Smooth muscle cell of the umbilical artery (primary cell): ENCODE results near the gene PER2. TPM values are rescaled to one million over a fixed set of nuclear protein-coding genes. Genes with fewer than 3 reads are reported as not detected.

Source experiments
- total RNA-seq: library from RNA; depleted of rRNA; stranded (reverse); fragments of >200 nt; gene quantifications from 2 replicates; pipeline ENCODE4 v1.2.3, GENCODE V29; 2014

Gene PER2, protein sequence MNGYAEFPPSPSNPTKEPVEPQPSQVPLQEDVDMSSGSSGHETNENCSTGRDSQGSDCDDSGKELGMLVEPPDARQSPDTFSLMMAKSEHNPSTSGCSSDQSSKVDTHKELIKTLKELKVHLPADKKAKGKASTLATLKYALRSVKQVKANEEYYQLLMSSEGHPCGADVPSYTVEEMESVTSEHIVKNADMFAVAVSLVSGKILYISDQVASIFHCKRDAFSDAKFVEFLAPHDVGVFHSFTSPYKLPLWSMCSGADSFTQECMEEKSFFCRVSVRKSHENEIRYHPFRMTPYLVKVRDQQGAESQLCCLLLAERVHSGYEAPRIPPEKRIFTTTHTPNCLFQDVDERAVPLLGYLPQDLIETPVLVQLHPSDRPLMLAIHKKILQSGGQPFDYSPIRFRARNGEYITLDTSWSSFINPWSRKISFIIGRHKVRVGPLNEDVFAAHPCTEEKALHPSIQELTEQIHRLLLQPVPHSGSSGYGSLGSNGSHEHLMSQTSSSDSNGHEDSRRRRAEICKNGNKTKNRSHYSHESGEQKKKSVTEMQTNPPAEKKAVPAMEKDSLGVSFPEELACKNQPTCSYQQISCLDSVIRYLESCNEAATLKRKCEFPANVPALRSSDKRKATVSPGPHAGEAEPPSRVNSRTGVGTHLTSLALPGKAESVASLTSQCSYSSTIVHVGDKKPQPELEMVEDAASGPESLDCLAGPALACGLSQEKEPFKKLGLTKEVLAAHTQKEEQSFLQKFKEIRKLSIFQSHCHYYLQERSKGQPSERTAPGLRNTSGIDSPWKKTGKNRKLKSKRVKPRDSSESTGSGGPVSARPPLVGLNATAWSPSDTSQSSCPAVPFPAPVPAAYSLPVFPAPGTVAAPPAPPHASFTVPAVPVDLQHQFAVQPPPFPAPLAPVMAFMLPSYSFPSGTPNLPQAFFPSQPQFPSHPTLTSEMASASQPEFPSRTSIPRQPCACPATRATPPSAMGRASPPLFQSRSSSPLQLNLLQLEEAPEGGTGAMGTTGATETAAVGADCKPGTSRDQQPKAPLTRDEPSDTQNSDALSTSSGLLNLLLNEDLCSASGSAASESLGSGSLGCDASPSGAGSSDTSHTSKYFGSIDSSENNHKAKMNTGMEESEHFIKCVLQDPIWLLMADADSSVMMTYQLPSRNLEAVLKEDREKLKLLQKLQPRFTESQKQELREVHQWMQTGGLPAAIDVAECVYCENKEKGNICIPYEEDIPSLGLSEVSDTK (N-terminal part only)
- 1.5 and 5.9 TPM in 2 replicates for total RNA-seq

DNA sequence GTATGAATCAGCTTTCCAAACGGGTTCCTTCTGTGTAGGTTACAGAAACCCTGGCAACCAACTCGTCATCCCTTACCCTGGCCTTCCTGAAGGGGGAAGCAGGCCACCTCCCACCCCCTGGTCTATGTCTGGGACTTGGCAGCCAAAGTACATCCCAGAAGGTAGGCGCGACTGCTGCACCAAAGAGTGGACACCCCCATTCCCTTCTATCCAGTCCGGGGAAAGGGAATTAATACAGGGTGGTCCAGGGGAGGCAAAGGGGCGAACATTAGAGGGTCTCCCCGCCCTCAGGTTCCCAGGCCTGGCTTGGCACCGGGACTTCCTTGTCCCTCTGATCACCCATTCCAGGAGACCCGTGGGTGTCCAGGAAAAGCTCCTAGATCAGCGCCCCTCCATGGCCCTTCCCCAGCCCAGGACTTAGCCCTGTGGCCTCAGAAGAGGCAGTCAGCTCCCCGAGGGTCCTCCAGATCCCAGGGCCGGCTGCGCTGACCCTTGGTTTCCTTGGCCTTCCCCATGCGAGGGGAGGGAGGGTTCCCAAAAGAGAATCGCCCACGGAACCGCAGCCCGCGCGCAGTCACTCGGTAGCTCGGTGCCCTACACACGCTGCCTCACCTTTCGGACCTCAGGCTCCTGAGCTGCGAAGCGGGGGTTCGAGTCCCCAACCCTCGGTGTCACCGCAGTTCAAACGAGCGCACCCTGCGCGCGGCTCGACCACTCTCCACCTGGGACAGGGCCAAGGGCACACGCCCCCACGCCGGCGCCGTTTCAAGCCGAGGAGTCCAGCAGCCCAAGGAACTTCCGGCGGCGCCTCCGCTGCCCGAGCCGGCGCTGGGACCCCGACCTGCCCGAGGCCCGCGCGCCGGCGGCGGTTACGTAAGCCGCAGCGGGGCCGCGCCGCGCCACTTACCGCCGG lies at the start of gene PER2:
TSS of gene PER2 (minus strand) at position 874 of the 913 bp plus-strand sequence. CDS start 10,674 bp downstream, outside the sequence.

DNA sequence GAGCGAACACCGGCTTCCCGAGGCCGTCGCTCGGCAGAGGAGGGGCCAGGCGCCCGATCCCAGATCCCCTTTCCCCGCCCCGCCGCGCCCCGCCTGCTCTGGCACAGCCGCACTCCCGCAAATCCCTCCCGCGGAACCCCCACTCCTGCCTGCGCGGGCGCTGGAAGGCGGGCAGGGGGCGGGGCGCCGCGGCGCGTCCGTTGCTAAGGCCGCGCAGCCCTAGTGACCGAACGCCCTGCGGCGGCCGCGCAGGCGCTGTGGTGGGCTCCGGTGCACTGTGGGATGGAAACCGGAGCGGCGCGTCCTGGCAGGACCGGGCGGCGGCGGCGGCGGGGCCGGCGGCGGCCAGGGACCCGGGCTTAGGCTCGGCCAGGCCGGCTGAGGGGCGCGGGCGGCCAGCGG lies 31.8 kb upstream of the PER2 start, which contains the start of gene TRAF3IP1:
TSS of gene TRAF3IP1 (plus strand) at position 273 of the 402 bp plus-strand sequence. CDS start 145 bp downstream, outside the sequence.

DNA sequence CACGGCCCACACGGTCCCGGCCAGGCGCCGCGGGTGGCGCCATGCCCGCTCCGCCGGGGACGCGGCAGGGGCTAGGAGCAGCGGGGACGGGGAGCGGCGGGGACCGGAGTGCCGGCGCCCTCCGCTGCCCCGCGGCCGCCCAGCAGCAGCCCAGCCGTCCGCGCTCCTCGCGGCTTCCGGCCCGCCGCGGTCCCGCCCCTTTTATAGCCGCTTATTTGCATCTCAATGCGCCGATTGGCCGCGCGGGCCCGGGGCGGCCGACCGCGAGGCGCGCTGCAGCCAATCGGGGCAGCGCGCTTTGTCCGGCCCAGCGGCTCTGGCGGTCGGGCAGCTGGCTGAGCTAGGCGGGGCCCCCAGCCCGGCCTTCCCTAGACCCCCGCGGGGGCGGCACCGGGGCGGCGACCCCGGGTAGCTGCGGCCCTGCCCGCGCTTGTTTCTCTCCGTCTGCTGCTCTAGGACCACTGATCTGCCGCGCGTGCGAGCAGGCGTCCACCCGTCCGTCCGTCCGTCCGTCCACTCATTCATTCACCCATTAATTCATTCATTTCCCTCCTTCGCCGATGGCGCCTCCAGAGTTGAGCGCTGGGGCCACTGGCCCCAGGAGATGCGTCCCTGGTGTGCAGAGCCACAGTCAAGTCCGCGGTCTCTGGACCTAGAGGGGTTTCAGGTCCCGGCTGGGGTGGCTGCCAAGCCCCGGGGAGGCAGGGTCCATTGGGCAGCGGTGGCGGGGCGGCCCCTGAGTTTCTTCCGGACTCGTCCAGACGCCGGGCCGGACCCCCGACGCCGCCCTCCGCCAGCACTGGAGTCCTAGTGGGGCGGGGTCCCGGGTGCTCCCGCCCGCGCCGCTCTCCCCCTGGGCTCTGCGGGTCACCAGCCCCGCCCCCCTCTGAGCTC lies 48.3 kb downstream of the PER2 start, which contains the start of gene HES6:
TSS of gene HES6 (minus strand) at position 176 of the 894 bp plus-strand sequence. CDS start at position 43, 133 bp downstream.

GRCh38 chr2:238203094-238203972 lies 85.1 kb downstream of the PER2 start, which contains the start of gene ILKAP:
Gene ILKAP, minus strand, starts transcription at chr2:238203695. Its CDS starts 142 bp downstream, at chr2:238203553.

Other genes with a start within 250 kb of the PER2 start
- gene SCLY, start 227.6 kb downstream of the PER2 start, total RNA-seq = 14.8 and 16.9 TPM in 2 replicates
- gene ESPNL, start 188.3 kb downstream of the PER2 start, total RNA-seq = 1.5 and 1.9 TPM in 2 replicates
- gene KLHL30, start 149.9 kb downstream of the PER2 start, total RNA-seq = under 0.01 and 0.14 TPM in 2 replicates
- 0.65 TPM in 1 of 2 replicates, not detected in the other for gene ERFE, start 129.6 kb downstream of the PER2 start, total RNA-seq
- 18.5 and 21.1 TPM in 2 replicates for gene ILKAP, start 84.9 kb downstream of the PER2 start, total RNA-seq
- gene HES6, start 48.6 kb downstream of the PER2 start, total RNA-seq = 1.2 and 2.4 TPM in 2 replicates
- gene TRAF3IP1, start 31.9 kb upstream of the PER2 start, total RNA-seq = 10.1 and 15.9 TPM in 2 replicates
- 24.1 and 60.6 TPM in 2 replicates for gene ASB1, start 138.3 kb upstream of the PER2 start, total RNA-seq